NCI-H82 treated with DMSO at 0.1 percent for 48 hours (cell line): ENCODE data around the gene PPME1.
"Not testable (repeated sequence)": the region's sequence is repeated elsewhere in the genome, so short reads cannot be mapped to it uniquely, and the experiment has no call there.

Experiments
- DNase-seq: peaks from one replicate; lab custom pipeline; 2025; ENCODE audit not compliant: unreplicated experiment; lab: John Stamatoyannopoulos, UW

Gene PPME1, protein sequence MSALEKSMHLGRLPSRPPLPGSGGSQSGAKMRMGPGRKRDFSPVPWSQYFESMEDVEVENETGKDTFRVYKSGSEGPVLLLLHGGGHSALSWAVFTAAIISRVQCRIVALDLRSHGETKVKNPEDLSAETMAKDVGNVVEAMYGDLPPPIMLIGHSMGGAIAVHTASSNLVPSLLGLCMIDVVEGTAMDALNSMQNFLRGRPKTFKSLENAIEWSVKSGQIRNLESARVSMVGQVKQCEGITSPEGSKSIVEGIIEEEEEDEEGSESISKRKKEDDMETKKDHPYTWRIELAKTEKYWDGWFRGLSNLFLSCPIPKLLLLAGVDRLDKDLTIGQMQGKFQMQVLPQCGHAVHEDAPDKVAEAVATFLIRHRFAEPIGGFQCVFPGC

DNA sequence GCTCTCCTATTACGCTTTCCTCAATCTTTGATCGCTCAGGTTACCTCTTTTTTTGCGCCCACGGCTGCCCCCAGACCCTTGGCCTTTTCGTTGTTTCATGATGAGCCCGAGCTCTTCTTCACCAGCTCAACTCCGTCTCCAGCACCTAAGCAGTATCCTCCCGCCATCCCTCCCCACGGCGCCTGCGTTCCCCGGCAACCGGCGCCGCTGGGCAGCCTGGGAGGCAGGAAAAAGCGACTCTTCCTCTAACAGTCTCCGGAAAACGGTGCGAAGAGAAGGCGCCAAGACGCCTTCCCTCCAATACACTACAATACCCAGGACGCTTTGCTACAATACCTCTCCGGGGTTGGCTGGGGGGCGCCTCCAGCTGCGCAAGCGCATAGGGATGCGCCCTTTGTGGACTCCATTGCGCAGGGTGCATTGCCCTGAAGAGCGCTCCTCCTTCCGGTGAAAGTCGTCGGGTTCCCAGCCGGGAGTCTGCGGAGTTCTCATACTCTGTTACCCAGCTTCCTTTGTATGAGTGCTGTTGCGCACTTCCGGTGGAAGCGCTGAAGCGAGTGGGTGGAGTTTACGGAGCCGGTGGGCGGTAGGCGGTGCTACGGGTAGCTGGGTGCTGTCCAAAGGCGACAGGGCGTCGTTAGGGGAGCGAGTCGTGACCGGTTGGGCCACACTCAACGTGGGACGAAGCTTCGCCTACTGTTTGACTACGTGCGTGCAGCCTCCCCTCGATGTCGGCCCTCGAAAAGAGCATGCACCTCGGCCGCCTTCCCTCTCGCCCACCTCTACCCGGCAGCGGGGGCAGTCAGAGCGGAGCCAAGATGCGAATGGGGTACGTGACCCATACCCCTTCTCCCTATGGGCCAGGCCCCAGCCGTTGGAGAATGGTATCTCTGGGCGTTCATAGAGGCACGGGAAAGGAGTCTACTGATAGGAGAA, at the start of gene PPME1, which contains the start of gene C2CD3:
TSS of gene PPME1 (plus strand) at position 596 of the 936 bp plus-strand sequence. CDS start at position 729, 133 bp downstream.
TSS of gene C2CD3 (minus strand) at position 309 of the 936 bp plus-strand sequence. CDS start at position 99, 210 bp downstream.
- DNase-seq, result peak; percentile 96

- no peak for DNase-seq
Observed at GRCh38 chr11:74121804-74122203, 49.3 kb upstream of the PPME1 start.

DNA sequence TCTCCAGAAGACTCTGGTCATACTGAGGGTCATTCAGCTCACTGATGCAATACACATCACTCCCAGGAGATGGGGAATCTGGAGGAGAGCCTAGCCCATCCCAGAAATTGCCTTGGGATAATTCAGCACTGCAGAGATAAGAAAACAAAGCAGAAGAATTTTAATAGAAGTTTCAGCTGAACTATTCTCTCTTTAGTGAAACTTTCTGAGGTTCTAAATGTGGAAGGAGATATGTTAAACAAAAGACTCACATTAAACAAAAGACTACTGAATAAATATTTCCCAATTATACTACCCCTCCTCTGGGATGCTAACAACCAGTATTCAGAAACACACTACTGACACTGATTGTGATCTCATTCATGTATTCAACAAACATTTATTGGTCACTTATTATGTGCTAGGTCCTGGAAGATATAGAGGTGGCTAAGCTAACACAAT, 48.1 kb upstream of the PPME1 start:
- DNase-seq, result no peak

GRCh38 chr11:74129121-74129520, 42.0 kb upstream of the PPME1 start:
- not testable (repeated sequence) for DNase-seq

DNA sequence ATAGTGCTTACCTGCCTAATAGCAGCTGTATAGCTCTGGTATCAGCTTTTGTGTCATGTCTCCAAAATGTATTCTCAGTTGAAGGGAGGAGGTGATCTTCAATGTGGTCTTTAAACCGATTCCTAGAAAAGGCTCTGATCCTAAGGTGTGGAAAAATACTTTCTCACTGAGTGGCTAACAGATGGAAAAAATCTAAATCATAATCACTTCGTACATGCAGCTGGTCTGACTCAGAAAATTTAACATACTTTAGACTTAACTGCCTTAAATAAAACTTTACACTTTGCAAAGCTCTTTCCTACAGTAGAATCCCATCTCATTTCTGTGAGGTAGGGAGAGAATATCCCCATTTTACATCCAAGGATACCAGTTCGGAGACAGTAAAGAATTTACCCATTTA, 38.3 kb upstream of the PPME1 start:
- DNase-seq, result no peak

- no peak for DNase-seq
Observed at GRCh38 chr11:74133436-74133835, 37.7 kb upstream of the PPME1 start.

GRCh38 chr11:74134661-74135060, 36.4 kb upstream of the PPME1 start:
- DNase-seq, result no peak

DNA sequence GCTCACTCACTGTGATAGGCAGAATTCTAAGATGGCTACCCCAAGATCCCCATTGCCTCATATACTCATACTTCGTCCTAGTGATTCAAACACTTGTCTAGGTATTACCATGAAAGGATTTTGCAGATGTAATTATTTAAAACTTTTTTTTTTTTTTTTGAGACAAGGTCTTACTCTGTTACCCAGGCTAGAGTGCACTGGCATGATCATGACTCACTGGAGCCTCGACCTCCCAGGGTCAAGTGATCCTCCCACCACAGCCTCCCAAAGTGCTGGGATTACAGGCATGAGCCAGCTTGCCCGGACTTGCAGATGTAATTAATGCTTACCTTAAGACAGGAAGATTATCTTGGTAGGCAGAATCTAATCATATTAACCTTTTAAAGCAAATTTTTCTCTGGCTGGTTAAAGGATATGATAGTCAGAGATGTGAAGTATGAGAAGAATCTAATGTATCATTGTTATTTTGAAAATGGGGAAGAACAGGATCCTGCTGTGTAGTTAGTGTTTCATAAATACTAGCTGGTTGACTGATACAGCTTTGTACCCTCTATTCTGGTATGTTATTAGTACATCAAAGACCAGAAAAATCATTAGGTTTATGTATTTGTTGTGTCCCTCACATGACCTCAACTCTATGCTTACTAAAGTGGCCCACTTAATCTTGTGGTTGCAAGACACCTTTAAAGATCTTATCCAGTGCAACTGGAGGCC, 35.8 kb upstream of the PPME1 start:
- peak; percentile 5 for DNase-seq

DNA sequence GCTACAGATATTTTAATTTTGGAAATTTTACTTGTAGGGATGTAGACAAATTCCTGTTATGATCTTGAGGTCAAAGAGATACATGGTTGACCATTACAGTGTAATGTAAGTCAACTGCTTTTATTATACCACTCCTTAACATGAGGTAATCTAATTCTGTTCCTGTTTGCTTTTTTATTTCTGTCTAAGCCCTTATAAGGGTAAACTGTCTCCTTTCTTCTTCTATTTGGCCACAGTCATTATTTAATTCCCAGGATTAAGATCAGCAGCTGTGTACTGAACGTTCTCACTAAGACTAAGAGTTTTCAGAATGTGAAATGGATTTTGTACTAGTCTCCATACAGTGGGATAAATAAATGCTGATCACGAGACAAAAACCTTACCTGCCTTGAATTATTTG, 33.1 kb upstream of the PPME1 start:
- peak; percentile 23 for DNase-seq

- DNase-seq, result no peak
Observed at GRCh38 chr11:74138572-74138971, 32.5 kb upstream of the PPME1 start.

GRCh38 chr11:74139151-74139918, 31.8 kb upstream of the PPME1 start:
- DNase-seq, result no peak

- DNase-seq, result not testable (repeated sequence)
Observed at GRCh38 chr11:74139919-74140431, 31.1 kb upstream of the PPME1 start.

GRCh38 chr11:74141241-74141695, 29.8 kb upstream of the PPME1 start:
- DNase-seq, result no peak

DNA sequence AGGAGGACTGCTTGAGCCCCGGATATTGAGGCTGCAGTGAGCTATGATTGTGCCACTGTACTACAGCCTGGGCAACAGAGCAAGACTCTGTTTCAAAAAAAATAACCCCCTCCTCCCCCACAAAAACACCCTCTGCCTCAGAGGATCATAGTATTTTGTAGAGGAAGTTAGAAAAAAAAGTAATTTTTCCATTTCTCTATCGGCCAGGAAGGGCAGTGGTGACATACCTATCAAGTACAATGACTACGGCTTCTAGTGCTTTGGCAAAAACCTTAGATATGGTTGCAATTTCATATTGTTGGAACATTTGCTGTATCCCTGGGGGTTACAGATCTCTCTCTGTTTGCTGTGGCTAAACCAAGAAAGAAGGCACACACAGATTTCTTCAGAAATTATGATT, 29.2 kb upstream of the PPME1 start:
- DNase-seq, result no peak

GRCh38 chr11:74142624-74143023, 28.5 kb upstream of the PPME1 start:
- no peak for DNase-seq

GRCh38 chr11:74144592-74144991, 26.5 kb upstream of the PPME1 start:
- no peak for DNase-seq

- DNase-seq, result no peak
Observed at GRCh38 chr11:74147199-74147929, 23.7 kb upstream of the PPME1 start.

DNA sequence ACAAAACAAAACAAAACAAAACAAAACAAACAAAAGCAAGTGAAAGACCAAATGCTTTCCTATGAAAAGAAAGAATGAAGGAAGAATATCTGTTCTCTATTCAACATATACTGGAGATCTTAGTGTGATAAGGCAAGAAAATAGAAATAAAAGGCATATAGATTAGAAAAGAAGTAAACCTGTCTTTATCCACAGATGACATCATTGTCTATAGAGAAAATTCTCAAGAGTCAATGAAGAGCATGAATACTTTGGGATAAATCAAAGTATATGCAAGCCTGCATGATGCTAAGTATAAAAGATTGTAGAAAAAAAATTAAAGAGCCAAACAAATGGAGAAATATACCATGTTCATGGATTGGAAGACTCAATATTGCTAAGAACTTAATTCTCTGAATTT, 17.9 kb upstream of the PPME1 start:
- no peak for DNase-seq

GRCh38 chr11:74154620-74155281, 16.3 kb upstream of the PPME1 start:
- no peak for DNase-seq
